Astrocyte of the cerebellum (primary cell): ENCODE results near the gene C2orf49.

ENCODE experiments used
- DNase-seq: peaks from one replicate; pipeline ENCODE4 v3.0.0-alpha.2; 2011; ENCODE audit warnings: low read depth
- H3K4me3 ChIP-seq: 2 replicates; pipeline ENCODE4 v1.5.1; 2011; ENCODE audit warnings: mild to moderate bottlenecking, low read depth, low read length, moderate library complexity
- in situ Hi-C: cut with HindIII; loops from 2 replicates; pipeline ENCODE4 v1.10.0; 2017; ENCODE audit warnings: low sequenced_read_pairs
- TF ChIP-seq, protein P1 (sequence below): IDR thresholded peaks from 2 replicates; pipeline ENCODE4 v1.5.1; 2012; ENCODE audit warnings: low read length, low read depth, moderate library complexity, mild to moderate bottlenecking; ENCODE audit errors: missing control alignments

C2orf49 gene

DNA sequence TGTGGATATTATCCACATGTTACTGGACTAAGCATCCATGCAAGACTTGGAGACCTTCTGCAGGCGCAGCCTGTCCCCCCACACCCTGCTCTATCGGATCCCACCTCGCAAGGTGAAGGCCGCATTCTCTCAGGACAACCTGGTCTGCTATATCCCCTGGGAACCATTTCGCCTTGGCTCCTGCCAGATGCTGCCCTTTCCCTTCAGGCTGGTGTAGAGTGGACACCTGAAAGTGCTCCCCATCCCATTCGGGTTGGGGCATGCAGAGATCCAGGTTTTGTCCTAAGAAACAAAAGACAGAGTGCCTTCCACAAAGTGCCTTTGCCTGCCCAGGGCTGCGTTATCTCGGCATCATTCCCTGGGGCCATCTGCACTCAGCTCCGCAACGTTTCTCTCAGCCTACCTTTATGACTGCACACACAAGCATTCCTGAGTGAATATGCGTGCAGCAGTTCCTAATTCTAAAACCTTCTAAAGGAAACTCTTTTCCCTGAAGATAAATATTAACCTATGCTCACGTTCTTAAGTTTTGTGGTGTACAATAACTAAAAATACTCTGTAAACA is 41.0 kb downstream of the C2orf49 start:
- DNase-seq: no peak
- TF ChIP-seq, protein P1, sequence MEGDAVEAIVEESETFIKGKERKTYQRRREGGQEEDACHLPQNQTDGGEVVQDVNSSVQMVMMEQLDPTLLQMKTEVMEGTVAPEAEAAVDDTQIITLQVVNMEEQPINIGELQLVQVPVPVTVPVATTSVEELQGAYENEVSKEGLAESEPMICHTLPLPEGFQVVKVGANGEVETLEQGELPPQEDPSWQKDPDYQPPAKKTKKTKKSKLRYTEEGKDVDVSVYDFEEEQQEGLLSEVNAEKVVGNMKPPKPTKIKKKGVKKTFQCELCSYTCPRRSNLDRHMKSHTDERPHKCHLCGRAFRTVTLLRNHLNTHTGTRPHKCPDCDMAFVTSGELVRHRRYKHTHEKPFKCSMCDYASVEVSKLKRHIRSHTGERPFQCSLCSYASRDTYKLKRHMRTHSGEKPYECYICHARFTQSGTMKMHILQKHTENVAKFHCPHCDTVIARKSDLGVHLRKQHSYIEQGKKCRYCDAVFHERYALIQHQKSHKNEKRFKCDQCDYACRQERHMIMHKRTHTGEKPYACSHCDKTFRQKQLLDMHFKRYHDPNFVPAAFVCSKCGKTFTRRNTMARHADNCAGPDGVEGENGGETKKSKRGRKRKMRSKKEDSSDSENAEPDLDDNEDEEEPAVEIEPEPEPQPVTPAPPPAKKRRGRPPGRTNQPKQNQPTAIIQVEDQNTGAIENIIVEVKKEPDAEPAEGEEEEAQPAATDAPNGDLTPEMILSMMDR: no peak
- no peak overlapping the region for H3K4me3 ChIP-seq
- in situ Hi-C loops: no loop called here

DNA sequence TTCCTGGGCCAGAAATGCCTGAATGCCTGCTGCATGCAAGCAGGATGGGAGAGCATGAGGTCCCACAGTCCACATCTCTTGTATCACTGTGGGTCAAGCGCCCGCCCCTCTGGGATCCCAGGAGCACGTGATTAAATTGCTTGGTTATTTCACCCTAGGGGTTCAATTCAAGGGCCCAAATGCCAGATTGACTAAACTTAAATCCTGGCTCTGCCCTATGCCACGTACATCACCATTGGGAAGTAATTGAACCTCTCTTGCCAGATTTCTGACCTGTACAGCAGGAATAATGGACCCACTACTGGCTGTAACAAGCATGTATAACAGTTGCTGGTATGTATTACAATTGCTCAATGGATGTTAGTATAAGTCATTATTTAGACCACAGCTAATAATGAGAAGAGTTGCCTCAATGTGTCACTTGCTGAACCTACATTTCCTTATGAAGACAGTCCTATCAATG is 41.6 kb downstream of the C2orf49 start:
- TF ChIP-seq, protein P1: no peak
- DNase-seq: no peak
- no peak overlapping the region for H3K4me3 ChIP-seq
- in situ Hi-C loops: no loop called here

DNA sequence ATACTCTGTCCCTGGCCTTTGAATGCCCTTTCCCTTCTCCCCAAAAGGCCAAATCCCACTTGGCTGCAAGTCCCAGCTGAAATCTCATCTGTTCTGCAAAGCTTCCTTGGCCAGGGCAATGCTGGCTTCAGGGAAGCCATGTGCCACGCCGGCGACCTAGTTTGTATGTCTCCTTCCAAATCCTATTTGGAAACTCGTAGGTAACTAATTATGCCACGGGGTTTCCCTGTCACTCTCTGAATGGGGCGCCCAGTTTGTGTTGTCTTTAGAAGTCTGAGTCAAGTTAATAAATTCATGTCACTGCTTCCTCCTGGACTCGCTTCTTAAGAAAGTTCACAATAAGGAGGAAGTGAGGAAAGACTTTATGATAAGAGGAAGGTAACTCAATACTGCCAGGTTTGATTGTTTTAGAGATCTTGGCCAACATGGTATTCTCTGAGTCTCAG is 42.4 kb downstream of the C2orf49 start:
- no peak overlapping the region for H3K4me3 ChIP-seq
- TF ChIP-seq, protein P1: no peak
- no peak for DNase-seq
- in situ Hi-C loops: no loop called here

DNA sequence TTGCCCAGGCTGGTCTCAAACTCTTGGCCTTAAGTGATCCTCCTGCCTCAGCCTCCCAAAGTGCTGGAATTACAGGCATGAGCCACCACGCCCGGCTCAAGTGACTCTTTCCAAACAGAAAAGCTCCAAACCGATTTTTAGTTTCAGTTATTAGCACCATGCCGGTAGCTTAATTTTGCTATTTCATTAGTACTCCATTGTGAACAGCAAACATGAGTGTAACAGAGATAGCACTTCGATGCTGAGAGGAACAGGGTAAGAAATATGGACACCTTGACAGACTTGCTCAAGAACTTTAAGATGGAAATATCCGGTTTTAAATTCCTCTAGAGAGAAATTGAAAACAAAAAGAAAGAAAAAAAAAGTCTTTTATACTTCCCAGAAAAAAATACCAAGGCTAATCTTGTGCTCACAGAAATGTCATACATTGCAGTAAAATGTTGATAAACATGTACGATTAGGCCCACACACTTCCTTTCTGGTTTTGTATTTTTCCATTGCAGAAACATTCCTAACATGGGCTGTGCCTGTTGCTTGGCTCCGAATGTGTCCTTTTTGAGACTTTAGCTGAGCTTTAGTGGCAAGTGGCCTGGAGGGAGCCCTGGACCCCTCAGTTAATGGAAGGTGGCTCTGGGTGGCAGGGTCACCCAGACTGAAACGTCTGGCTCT is 43.2 kb downstream of the C2orf49 start:
- no peak overlapping the region for H3K4me3 ChIP-seq

DNA sequence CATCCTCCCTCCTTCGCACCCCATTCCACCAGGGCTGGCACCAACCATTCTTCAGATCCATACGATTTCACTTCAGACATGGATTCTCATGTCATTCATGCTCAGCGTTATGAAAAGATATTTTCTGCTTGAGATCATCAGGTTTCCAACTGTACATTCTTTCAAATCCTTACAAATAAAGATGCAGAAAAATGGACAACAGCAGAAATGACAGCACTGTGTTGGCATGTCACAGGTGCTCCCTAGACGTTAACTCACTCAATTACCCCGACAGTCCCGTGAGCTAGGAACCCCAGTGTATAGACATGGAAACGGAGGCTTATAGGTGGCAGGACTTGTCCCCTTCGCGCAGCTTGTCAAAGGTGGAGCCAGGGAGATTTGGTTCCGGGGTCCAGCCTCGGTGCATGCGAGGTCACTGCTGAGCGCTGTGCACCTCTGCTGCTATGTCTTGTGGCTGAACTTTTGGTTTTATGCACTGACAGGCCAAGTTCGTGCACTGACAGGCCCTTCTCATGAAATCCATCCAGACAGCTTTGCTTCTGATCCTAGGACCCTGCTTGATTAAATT is 43.8 kb downstream of the C2orf49 start:
- TF ChIP-seq, protein P1: no peak
- H3K4me3 ChIP-seq: no peak overlapping the region
- in situ Hi-C loops: no loop called here
- no peak for DNase-seq

More for the DNA sequence above, 43.2 kb downstream of the C2orf49 start:
- no peak for DNase-seq
- TF ChIP-seq, protein P1: no peak
- in situ Hi-C loops: no loop called here

DNA sequence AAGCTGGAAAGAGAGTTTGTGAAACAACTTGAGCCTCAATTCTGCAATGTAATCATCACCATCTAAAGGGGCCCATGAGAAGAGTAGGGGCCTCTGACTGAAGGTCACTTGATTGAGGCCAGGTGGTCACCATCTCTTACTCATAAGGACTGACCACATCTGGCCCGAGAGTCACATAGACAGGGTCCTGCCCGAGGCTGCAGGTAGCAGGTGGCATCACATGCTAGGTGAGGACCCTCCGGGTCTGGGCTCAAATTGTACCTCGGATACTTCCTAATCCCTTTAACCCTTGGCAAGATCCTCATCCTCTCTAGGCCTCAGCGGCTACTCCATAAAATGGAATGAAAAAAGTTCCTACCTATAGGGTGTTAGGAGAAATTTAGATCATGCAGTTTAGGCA is 44.8 kb downstream of the C2orf49 start:
- no peak overlapping the region for H3K4me3 ChIP-seq
- no peak for DNase-seq
- TF ChIP-seq, protein P1: no peak
- in situ Hi-C loops: no loop called here
